GM21367 (cell line): ENCODE data around the gene TTC4.

ENCODE experiments used
- ATAC-seq: cut with Tn5 transposase; IDR thresholded peaks from one replicate; pipeline ENCODE4 v1.9.1; 2021; ENCODE audit not compliant: unreplicated experiment

TTC4 gene

GRCh38 chr1:54703471-54703870, 12.2 kb upstream of the TTC4 start:
- ATAC-seq, result no peak

DNA sequence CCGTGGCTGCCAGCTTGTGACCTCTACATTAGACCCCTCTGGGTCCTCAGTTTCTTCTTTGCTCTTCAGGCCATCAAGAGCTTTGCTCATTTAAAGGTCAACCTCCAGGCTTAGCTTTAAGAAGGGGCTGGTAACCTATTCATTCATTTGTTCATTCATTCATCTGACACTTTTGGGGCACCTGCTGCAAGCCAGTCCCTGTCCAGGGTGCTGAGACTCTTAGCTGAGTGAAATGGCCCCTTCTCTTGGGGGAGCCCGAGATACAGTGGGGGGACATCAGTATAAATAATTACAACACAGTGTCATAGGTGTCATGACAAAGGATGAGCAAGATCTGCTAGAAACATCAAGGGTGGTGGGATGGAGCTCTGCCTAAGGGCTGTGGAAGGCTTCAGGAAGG, 10.5 kb upstream of the TTC4 start:
- ATAC-seq, result no peak

DNA sequence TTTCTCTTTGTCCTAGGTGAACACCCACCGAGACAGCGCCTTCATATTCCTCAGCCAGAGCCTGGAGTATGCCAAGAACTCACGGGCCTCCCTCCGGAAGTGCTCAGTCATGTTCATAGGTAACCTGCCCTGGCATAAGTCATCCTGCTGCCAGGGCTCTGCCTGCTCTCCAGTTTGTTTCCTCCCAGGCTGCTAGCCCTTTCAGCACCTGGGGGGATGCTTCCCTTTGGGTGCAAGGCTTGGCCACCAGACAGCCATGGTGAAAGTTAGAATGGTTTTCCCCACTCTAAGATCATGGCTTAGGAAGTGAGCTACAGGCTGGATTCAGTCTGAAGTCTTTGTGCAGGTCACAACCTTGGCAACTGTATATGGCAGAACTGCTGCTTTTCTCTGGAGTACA, 9.2 kb upstream of the TTC4 start:
- no peak for ATAC-seq

DNA sequence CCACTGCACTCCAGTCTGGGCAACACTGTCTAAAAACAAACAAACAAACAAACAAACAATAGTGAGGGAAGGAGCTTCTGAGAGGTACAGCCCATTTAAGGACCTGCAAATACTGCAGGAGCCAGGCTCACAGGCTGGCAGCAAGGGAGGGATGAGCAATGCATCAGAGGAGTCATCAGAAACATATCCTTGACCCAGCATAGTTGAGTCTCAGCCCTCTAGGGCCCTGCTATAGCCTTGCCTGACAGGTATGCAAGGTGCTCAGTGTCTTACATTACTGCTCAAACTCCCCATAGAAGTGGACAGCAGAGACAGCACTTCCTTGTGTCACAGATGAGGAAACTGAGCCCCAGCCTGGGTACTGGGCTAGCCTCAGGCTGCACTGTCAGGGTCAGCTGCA, 7.3 kb upstream of the TTC4 start:
- ATAC-seq, result no peak

DNA sequence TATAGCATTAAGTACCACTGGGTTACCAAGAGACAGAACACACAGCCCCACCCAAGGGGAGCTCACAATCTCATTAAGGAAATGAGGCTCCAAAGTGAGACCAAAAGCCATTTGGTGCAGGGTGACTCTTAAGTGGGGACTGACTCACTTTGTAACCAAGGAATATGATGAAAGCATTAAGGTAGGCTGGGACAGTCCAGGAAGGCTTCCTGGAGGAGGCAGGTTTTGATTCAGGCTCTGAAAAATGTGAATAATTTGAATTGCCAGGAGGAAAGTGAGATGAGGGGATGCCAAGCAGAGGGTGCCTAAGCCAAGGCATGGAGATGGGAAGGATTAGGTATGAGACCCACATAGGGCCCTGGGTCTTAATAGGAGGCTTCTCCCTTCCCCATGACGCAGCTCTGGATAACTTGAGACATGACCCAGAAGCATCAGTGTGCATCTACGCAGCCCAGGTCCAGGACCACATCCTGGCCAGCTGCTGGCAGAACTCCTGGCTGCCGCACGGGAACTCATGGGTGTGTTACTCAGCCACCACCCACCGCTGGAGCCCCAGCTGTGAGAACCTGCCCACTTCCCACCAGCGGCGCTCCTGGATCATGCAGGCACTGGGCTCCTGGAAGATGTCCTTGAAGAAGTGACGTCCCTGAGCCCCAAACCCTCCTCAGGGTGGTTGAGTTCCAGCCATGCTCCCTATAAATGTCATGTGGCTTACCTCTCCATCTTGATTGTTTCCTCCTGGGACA, 5.9 kb upstream of the TTC4 start:
- no peak for ATAC-seq

- no peak for ATAC-seq
Measured at GRCh38 chr1:54710434-54710833, 5.2 kb upstream of the TTC4 start.

DNA sequence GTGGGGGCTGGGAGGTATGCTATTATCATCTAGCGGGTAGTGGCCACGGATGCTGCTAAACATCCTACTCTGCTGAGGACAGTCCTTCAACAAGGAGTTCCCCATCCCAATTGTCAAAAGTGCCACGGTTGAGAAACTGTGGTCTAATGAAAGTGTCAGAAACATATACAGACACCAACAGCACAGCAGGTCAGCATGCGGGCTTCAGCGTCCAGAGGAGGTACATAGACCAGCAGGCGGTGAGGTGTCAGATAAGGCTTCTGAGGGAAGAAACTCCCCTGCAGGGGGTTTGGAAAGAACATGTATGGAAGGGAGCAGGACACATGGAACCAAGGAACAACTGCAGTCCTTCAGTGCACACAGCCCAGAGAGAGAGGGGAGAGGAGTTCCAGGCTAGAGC, 4.8 kb upstream of the TTC4 start:
- ATAC-seq, result no peak

- ATAC-seq, result no peak
Measured at GRCh38 chr1:54711536-54711935, 4.1 kb upstream of the TTC4 start.

GRCh38 chr1:54714881-54715492, 674 bp upstream of the TTC4 start:
- ATAC-seq, result no peak

DNA sequence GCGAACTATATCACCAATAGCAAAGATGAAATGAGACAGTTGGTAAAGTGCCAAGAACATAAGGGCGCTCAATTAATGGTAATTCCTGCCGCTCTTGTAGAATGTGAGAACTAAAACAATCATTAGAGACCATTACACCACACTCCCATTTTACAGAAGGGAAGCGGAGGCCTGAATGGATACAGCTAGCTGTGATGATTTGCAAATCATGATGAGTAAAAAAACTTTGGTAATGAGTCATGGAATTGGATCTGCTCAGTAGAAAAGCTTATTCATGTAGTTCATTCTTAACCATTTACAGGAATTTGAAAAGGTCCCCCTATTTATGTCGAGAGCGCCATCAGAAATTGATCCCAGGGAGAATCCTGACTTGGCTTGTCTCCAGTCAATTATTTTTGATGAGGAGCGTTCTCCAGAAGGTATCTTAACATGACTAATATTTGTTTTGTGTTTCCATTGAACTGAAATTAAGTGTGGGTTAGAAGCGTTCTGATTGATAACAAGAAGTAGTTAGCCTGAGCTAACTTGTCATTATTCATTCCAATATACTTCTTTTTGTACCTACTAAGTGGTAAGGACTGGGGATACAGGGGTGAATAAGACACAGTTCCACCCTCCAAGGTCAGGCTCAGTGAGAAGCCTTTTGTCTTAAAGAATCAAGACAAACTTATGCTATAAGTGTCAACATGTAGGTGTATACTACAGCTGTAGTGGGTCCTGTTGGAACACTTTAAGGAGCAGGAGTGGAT, 812 bp downstream of the TTC4 start:
- no peak for ATAC-seq

DNA sequence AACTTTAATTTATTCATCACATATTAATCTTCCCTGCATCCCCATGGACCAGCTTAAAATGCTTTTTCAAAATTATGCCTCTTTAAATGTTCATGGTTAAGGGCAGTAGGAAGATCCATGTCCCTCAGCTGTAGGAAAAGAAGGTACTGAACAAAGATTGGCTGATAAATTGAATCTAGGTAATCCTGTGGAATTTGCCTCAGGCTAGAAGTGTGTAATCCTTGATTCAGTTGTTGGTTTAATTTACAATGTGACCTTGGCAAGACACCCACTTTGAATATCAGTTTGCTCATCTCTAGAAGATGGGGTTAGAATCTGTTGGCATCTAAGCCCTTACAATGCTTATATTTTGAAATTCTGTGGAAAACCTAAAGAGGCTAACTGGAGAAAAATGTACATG, 6.1 kb downstream of the TTC4 start:
- no peak for ATAC-seq

DNA sequence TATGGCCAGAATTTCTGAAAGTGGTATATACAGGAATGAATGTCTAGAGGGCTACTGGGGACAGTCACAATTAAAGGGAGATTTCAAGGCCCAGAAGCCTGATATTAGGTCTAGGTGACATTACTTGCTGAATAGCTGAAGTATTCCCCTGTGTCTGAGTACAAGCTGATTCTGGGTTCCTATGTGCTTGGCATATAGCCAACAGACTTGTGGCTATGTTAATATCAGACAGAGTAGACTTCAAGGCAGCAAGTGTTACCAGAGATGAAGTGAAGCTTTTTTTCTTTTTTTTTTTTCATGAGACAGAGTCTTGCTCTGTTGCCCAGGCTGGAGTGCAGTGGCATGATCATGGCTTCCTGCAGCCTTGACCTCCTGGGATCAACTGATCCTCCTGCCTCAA, 8.3 kb downstream of the TTC4 start:
- ATAC-seq, result no peak

- no peak for ATAC-seq
Measured at GRCh38 chr1:54724771-54725170, 9.1 kb downstream of the TTC4 start.

- no peak for ATAC-seq
Measured at GRCh38 chr1:54728027-54728426, 12.4 kb downstream of the TTC4 start.

DNA sequence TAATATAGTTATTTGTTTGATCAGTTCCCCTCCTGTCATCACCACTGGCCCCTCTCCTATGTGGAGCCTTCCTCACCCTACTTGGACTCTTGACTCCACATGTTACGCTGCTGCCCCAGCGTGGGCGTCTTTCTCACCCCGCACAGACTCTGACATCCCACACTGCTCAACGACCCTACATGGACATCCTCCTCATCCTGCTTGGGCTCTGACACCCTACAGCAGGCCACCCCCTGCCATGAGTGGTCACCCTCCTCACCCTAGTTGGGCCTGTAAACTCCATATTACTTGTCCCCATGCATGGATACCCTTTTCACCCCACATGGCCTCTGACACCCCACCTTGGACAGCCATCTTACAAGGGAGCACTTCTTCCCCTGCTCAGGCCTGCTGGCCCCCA, 21.0 kb downstream of the TTC4 start:
- ATAC-seq, result no peak

DNA sequence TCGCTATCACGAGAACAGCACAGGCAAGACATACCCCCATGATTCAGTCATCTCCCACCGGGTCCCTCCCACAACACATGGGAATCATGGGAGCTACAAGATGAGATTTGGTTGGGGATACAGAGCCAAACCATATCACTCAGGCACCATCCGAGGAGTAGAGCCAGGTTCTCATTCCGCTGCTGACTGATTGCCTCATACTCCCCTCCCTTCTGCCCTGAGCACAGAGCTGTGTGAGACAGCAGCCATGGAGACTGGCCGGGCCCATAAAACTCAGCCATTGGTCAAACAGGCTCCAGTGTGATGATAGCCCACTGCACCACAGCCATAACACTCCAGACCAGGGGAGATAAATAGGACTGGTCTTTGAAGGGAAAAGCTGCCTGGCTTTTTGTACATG, 22.6 kb downstream of the TTC4 start:
- ATAC-seq, result no peak

GRCh38 chr1:54741531-54741930, 25.9 kb downstream of the TTC4 start:
- no peak for ATAC-seq

GRCh38 chr1:54742282-54742681, 26.6 kb downstream of the TTC4 start:
- ATAC-seq, result no peak

- ATAC-seq, result no peak
Measured at GRCh38 chr1:54743416-54744226, 28.0 kb downstream of the TTC4 start.

DNA sequence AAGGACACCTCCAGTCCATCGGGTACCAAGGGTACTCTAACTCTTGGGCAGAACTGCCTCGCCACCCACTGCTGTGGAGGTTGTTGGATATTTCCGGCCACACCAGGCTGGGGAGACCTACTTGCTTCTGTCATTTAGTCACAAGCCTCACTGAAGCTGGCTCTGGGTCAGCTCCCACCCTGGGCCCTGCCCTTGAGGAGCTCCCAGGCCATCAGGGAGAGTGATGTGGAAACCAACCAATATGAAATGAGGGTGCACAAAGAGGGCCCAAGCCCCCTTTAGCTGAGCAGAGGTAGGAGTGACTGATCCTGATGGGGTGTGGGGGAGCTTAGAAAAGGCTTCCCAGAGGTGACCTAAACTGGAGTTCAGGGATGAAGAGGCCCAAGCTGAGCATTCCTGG, 29.0 kb downstream of the TTC4 start:
- ATAC-seq, result no peak

- no peak for ATAC-seq
Measured at GRCh38 chr1:54745274-54745673, 29.6 kb downstream of the TTC4 start.
